Kidney epithelial cell (primary cell): Measurements from ENCODE around the gene SLC9A5. TPM values are rescaled to one million over a fixed set of nuclear protein-coding genes. Genes with fewer than 3 reads are reported as not detected.
A peak's percentile ranks its signal among the peaks of the same experiment; 100 is the strongest.

ENCODE experiments used
- DNase-seq: peaks from one replicate; pipeline ENCODE4 v3.0.0-alpha.2; 2010; ENCODE audit warnings: low read depth
- H3K27me3 ChIP-seq: 2 replicates; pipeline ENCODE4 v1.6.0; 2011; ENCODE audit warnings: low read length; ENCODE audit not compliant: control insufficient read depth, insufficient read depth
- H3K36me3 ChIP-seq: 2 replicates; pipeline ENCODE4 v1.5.1; 2011; ENCODE audit warnings: low read length; ENCODE audit not compliant: control insufficient read depth, insufficient read depth
- H3K4me3 ChIP-seq: 2 replicates; pipeline ENCODE4 v1.5.1; 2011; ENCODE audit warnings: low read depth, mild to moderate bottlenecking, control low read depth, low read length
- total RNA-seq: library from RNA; depleted of rRNA; stranded (reverse); fragments of >200 nt; gene quantifications from 2 replicates; pipeline ENCODE4 v1.2.3, GENCODE V29; 2015
- TF ChIP-seq, protein P1 (sequence below): IDR thresholded peaks from 2 replicates; pipeline ENCODE4 v1.5.1; 2011; ENCODE audit warnings: mild to moderate bottlenecking, moderate library complexity, low read length, control low read depth, inconsistent platforms; ENCODE audit not compliant: insufficient read depth, poor library complexity, severe bottlenecking

The SLC9A5 gene
- total RNA-seq, 1 donor from 2014 or later, result not detected

DNA sequence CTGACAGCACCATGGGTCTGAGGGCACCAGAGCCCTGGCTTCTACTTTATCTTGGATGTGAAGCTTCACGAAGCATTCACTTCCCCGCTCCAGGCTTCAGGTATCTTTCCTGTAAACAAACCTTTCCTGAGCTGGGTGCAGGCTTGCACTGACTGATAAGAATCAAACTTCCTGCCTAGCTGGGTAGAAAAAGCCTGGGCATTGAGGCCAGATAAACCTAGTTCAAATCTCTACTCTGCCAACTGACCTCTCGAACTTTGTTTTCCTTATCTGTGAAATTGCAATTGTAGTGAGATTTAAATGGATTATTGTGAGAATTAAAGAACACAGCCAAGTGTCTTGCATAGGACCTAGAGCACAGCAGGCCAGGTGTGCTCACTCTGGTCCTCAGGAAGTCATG lies 24.8 kb upstream of the SLC9A5 start:
- no peak overlapping the region for H3K4me3 ChIP-seq
- no peaks in the 10 kb centered on the region for H3K27me3 ChIP-seq
- DNase-seq, result no peak
- TF ChIP-seq, protein P1, sequence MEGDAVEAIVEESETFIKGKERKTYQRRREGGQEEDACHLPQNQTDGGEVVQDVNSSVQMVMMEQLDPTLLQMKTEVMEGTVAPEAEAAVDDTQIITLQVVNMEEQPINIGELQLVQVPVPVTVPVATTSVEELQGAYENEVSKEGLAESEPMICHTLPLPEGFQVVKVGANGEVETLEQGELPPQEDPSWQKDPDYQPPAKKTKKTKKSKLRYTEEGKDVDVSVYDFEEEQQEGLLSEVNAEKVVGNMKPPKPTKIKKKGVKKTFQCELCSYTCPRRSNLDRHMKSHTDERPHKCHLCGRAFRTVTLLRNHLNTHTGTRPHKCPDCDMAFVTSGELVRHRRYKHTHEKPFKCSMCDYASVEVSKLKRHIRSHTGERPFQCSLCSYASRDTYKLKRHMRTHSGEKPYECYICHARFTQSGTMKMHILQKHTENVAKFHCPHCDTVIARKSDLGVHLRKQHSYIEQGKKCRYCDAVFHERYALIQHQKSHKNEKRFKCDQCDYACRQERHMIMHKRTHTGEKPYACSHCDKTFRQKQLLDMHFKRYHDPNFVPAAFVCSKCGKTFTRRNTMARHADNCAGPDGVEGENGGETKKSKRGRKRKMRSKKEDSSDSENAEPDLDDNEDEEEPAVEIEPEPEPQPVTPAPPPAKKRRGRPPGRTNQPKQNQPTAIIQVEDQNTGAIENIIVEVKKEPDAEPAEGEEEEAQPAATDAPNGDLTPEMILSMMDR, result no peak
- no peaks in the 10 kb centered on the region for H3K36me3 ChIP-seq

DNA sequence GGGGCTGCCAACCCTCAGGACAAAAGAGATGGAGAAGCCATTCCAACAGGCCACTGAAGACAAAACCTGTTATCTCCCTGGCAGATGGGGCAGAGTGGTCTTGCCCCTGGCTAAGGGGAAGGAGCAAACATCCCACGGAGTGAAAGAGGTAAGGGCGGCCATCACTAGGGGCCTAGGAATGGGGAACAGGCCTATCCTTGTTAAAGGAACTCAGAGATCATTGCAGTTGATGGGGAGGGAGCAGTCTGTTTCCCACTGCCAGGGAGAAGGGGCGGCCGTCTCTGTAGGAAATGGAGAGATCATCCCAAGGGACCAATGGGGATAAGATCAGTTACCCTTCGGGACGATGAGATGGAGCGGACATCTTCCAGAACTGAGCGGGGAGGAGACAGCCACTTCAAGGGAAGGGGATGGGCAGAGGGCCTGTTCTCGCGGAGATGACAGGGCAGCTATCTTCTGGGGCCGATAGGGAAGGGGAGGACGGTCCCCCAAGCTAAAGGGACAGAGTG lies 22.4 kb upstream of the SLC9A5 start:
- Histone ChIP-seq H3K36me3 (peaks cover 1% of the 10 kb centered on the region), H3K27me3 (no peaks in the 10 kb centered on the region), H3K4me3 (peak overlapping the region; percentile 99)
- TF ChIP-seq, protein P1, result no peak
- no peak for DNase-seq

DNA sequence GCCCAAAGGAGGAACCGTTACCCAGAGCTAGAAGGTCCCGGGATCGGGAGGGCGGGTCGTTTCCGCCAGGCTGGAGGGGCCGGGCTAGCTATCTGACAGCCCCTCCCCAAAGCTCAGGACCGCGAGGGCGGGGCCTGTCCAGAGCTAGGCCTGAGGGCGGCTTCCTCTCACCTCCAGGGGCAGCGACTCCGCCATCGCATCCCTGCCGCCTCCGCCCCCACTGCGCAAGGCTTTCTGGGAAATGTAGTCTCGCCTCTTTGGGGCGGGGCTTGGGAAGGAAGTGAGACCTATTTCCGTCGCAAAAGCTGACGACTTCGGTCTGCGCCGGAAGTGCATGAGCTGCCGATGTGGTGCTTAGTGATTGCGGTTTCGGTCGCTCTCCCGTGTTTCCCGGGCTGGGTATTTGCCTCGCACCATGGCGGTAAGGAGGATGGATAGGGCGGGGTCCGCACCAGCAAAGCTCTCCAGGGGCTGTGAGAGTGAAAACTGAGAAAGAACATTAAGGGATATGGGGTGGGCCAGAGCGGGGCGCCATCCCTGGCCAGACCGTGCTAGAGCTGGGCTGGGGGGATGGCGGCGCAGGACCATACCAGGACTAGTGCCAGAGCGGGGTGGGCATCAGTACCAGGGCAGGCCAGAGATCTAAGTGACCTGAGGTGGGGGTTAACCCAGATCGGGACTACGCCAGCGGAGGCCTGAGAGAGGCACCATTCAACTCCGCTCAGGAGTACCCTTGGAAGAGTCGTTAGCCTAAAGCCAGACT lies 21.8 kb upstream of the SLC9A5 start, which contains the start of gene TMEM208:
Gene TMEM208, plus strand, starts transcription at position 327 of the 763 bp plus-strand sequence. Its CDS starts 89 bp downstream, at position 416.
- H3K36me3 ChIP-seq, result peaks cover 4% of the 10 kb centered on the region
- H3K27me3 ChIP-seq, result no peaks in the 10 kb centered on the region
- TF ChIP-seq, protein P1, result peak; percentile 2
- DNase-seq, result peak; percentile 93
- peak within 1 kb of the TSS; percentile 99 for H3K4me3 ChIP-seq

DNA sequence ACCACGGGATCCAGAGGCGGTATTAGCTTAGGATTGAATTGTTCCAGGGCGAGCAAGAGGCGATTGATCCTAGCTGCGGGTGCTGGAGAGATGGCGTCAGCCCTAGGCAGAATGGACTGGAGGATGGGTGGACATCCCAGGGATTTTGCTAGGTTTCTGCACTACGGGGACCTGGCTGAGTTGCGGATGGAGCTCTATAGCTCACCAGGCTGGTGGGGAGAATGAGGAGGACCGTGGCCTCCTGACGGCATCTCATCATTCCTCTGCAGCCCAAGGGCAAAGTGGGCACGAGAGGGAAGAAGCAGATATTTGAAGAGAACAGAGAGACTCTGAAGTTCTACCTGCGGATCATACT lies 21.2 kb upstream of the SLC9A5 start:
- Histone ChIP-seq H3K36me3 (peaks cover 4% of the 10 kb centered on the region), H3K4me3 (peak overlapping the region; percentile 99), H3K27me3 (no peaks in the 10 kb centered on the region)
- TF ChIP-seq, protein P1, result no peak
- DNase-seq, result no peak

DNA sequence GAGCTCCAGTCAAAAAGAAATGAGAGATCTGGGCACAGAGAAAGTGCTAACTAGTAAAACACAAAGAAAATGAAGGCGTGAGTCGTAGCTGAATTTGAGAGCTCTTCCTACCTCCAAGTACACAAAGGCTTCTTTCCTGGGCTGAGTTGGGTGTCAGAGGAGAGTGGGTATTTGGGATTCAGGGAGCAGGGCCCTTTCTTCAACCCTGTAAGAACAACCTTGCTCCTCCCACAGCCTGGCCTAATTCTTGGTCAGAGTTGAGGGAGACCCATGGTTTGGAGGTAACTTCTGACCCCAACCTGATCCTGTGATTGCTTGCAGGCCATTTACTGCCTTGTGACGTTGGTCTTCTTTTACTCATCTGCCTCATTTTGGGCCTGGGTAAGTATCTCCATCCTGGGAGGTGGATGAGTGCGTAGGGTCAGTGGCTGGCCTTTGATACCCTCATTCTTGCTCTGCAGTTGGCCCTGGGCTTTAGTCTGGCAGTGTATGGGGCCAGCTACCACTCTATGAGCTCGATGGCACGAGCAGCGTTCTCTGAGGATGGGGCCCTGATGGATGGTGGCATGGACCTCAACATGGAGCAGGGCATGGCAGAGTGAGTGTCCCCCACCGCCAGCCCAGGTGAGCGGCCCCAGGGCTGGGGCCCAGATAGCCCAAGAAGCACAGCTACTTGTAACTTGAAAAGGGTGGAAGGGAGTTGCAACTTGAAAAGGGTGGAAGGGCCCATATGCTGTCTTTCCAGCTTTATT lies 20.6 kb upstream of the SLC9A5 start:
- no peak for DNase-seq
- Histone ChIP-seq H3K27me3 (no peaks in the 10 kb centered on the region), H3K36me3 (peaks cover 4% of the 10 kb centered on the region), H3K4me3 (peak overlapping the region; percentile 99)
- TF ChIP-seq, protein P1, result no peak
